Measurements from ENCODE around the gene WNT9B. TPM values are rescaled to one million over a fixed set of nuclear protein-coding genes. Genes with fewer than 3 reads are reported as not detected.
"Not testable (repeated sequence)": the region's sequence is repeated elsewhere in the genome, so short reads cannot be mapped to it uniquely, and the experiment has no call there.

The WNT9B gene
- total RNA-seq, 1 donor from 2014 or later, result 0.42 TPM

GRCh38 chr17:46894476-46895151 lies 43.2 kb downstream of the WNT9B start:
- ATAC-seq (peak; percentile 58), DNase-seq (peak; percentile 41)
- intact Hi-C loops (cut with micrococcal nuclease), result no loop called here

- ATAC-seq (no peak), DNase-seq (no peak)
- intact Hi-C loops (cut with micrococcal nuclease), result no loop called here
These were observed 43.8 kb downstream of the WNT9B start for GRCh38 chr17:46895171-46895570.

GRCh38 chr17:46896991-46897390 lies 45.6 kb downstream of the WNT9B start:
- ATAC-seq, result no peak
- intact Hi-C loops (cut with micrococcal nuclease), result no loop called here
- no peak for DNase-seq

- intact Hi-C loops (cut with micrococcal nuclease), result no loop called here
- DNase-seq (no peak), ATAC-seq (no peak)
These were observed 47.0 kb downstream of the WNT9B start for GRCh38 chr17:46898364-46898763.

DNA sequence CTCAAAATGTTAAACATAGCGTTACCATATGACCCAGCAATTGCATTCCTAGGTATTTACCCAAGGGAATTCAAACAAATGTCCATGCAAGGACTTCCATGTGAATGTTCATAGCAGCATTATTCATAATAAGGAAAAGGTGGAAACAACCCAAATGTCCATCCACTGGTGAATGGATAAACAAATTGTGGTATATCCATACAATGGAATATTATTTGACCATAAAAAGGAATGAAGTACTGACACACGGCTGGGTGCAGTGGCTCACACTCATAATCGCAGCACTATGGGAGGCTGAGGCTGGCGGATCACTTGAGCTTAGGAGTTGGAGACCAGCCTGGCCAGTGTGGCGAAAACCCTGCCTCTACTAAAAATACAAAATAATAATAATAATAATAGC lies 47.5 kb downstream of the WNT9B start:
- no peak for ATAC-seq
- intact Hi-C loops (cut with micrococcal nuclease), result no loop called here
- DNase-seq, result no peak

GRCh38 chr17:46901291-46901690 lies 49.9 kb downstream of the WNT9B start:
- ATAC-seq (no peak), DNase-seq (no peak)
- intact Hi-C loops (cut with micrococcal nuclease), result no loop called here

GRCh38 chr17:46903762-46904672 lies 52.6 kb downstream of the WNT9B start:
- intact Hi-C loops (cut with micrococcal nuclease), result no loop called here
- ATAC-seq (no peak), DNase-seq (no peak)

- intact Hi-C loops (cut with micrococcal nuclease), result no loop called here
- ATAC-seq (no peak), DNase-seq (no peak)
These were observed 56.8 kb downstream of the WNT9B start for GRCh38 chr17:46908068-46908737.

- ATAC-seq, result no peak
- intact Hi-C loops (cut with micrococcal nuclease), result no loop called here
- DNase-seq, result no peak
These were observed 59.0 kb downstream of the WNT9B start for GRCh38 chr17:46910179-46910927.

- intact Hi-C loops (cut with micrococcal nuclease), result no loop called here
- ATAC-seq, result peak; percentile 92
- no peak for DNase-seq
These were observed 59.9 kb downstream of the WNT9B start for GRCh38 chr17:46911311-46911710.

- ATAC-seq, result no peak
- intact Hi-C loops (cut with micrococcal nuclease), result no loop called here
These were observed 64.2 kb downstream of the WNT9B start for GRCh38 chr17:46915596-46915995.

GRCh38 chr17:46916211-46916610 lies 64.8 kb downstream of the WNT9B start:
- DNase-seq (no peak), ATAC-seq (no peak)
- intact Hi-C loops (cut with micrococcal nuclease), result no loop called here

More at GRCh38 chr17:46915596-46915995, 64.2 kb downstream of the WNT9B start:
- no peak for DNase-seq

DNA sequence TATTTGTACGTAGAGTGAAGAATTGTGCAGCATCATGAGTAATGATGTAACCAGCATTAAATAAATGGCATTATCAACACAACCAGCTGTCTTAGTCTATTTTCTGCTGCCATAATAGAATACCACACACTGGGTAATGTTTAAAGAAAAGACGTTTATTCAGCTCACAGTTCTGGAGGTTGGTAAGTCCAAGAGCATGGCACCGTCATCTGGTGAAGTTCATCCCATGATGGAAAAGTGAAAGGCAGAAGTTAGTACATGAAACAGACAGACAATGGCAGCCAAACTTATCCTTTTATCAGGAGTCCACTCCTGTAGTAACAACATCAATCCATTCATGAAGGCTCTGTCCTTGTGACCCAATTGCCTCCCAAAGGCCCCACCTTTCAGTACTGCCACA lies 65.2 kb downstream of the WNT9B start:
- intact Hi-C loops (cut with micrococcal nuclease), result no loop called here
- no peak for DNase-seq
- no peak for ATAC-seq

DNA sequence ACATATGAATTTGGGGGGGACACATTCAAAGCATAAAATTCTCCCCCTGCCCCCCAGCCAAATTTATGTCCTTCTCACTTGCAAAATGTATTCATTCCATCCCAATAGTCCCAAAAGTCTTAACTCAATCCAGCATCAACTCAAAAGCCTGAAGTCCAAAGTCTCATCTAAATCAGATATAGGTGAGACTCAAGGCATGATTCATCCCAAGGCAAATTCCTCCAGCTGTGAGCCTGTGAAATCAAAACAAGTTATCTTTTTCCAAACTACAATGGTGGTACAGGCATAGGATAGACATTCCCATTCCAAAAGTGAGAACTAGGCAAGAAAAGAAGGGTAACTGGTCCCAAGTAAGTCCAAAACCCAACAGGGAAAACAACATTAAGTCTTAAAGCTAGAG lies 65.7 kb downstream of the WNT9B start:
- intact Hi-C loops (cut with micrococcal nuclease), result no loop called here
- ATAC-seq, result no peak
- no peak for DNase-seq

- DNase-seq, result no peak
- no peak for ATAC-seq
- intact Hi-C loops (cut with micrococcal nuclease), result no loop called here
These were observed 66.1 kb downstream of the WNT9B start for GRCh38 chr17:46917516-46917915.

DNA sequence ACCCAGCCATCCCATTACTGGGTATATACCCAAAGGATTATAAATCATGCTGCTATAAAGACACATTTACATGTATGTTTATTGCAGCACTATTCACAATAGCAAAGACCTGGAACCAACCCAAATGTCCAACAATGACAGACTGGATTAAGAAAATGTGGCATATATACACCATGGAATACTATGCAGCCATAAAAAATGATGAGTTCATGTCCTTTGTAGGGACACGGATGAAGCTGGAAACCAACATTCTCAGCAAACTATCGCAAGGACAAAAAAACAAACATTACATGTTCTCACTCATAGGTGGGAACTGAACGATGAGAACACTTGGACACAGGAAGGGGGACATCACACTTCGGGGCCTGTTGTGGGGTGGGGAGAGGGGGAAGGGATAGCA lies 70.6 kb downstream of the WNT9B start:
- ATAC-seq, DNase-seq: not testable (repeated sequence)
- intact Hi-C loops (cut with micrococcal nuclease), result loop anchor here (10.0 kb wide), 1 partner anchor 77 kb away; no protein-coding TSS in a partner anchor

DNA sequence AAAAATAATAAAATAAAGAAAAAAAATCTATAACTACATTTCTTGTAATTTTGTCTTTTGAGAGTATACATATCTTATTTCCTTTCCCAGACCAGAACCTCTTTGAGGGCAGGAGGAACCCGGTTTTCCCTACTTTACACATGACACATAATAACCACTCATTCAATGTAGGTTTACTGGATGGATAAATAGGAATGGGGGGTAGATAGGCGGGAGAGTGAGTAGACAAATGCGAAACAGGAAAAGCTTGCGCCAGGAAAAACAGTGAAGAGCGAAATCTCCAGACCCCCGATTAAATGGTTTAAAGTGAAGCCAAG lies 71.1 kb downstream of the WNT9B start:
- DNase-seq, result no peak
- peak; percentile 30 for ATAC-seq
- intact Hi-C loops (cut with micrococcal nuclease), result loop anchor here (10.0 kb wide), 1 partner anchor 78 kb away; no protein-coding TSS in a partner anchor

DNA sequence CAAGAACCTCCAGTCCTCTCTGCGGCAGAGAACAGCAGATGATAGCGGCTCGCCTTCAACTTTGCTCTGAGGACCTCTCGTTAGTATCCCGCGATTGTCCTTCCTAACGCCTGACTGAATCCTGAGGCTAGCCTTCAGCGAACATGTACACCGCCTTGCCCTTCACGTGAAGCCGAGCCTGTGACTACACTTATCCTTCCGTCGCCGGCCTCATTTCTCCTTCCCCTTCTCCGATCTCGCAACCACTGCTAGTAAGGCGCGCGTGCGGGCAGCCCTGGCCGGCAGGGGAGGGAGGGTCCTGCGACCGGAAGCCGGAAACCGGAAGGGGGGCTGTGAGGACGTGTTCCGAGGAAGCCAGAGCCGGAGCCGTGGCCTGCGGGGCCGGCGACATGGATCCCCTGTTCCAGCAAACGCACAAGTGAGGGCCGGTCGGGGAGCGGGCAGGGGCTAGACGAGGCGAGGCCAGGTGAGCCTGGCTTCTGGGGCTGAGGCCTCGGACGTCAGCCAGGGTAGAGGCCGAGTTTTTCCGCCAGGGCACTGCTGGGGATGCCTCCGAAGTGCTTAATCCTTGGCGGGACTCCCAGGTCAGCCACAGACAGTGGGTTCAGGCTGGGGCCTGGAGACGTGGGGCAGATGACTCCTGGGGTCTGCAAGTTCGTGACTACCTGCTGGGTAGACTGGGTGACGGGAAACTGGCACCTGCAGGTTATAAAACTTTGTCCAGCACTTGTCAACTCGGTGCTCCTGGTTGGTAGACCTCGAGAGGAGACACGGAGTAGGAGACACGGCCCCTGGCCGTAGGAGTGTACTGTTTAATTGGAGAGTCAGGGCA lies 71.6 kb downstream of the WNT9B start, which contains the start of gene GOSR2:
GOSR2 (plus strand) TSS at position 357 of the 832 bp plus-strand sequence; CDS start at position 390, 33 bp downstream.
- intact Hi-C loops (cut with micrococcal nuclease), result loop anchor here (10.0 kb wide), 1 partner anchor 78 kb away; no protein-coding TSS in a partner anchor
- peak; percentile 94 for DNase-seq
- peak; percentile 99 for ATAC-seq

All from left ventricle myocardium superior (tissue), 1 donor.